HepG2 (cell line): ENCODE results near the gene POLA1. TPM values are rescaled to one million over a fixed set of nuclear protein-coding genes. Genes with fewer than 3 reads are reported as not detected.

ENCODE experiments used
- ATAC-seq: fragments of 200-7000 bp; cut with Tn5 transposase; 3 replicates; pipeline ENCODE4 v1.9.1; 2020; ENCODE audit warnings: mild to moderate bottlenecking, moderate library complexity
- BruUV-seq: library from RNA; stranded (reverse); fragments of 400-500 nt; replicated peaks from 2 replicates; lab custom pipeline; 2021; lab: Mats Ljungman, UMichigan
- CTCF ChIA-PET: fragments of 300-600 bp; formaldehyde crosslinking; extraction: SDS; loops from one replicate; lab custom pipeline; 2021; ENCODE audit warnings: low total read pairs, inconsistent platforms, low intra/inter-chr PET ratio; lab: Yijun Ruan, JAX
- POLR2A ChIA-PET: fragments of 350-600 bp; sonication (Branson Sonifier 250); formaldehyde crosslinking; loops from one replicate; lab custom pipeline; 2020; ENCODE audit warnings: antibody characterized with exemption, inconsistent platforms; lab: Yijun Ruan, JAX
- DNase-seq: peaks from one replicate; pipeline ENCODE4 v3.0.0-alpha.2; 2015; ENCODE audit warnings: low spot score
- FAIRE-seq: peaks from 3 replicates; lab custom pipeline; 2011; peaks lifted over from hg19 to GRCh38; lab: Jason Lieb, UNC
- H2AFZ ChIP-seq: one replicate; pipeline ENCODE4 v1.6.1; 2011; ENCODE audit warnings: low read length, inconsistent platforms
- H3K27ac ChIP-seq: fragments of 300-600 bp; 3 replicates; pipeline ENCODE4 v1.8.0; 2011; ENCODE audit warnings: mixed run types, mild to moderate bottlenecking, mixed read lengths, low read length, inconsistent platforms; ENCODE audit not compliant: insufficient read depth; ENCODE audit errors: extremely low read length
- H3K27me3 ChIP-seq, 2 experiments: fragments of 200-600 bp in 1 of 2; 2 replicates in 1 of 2; 3 replicates in 1 of 2; pipeline versions ENCODE4 v1.6.0 to v1.8.0; 2011; ENCODE audit warnings: low read length in 2 of 2, mild to moderate bottlenecking in 2 of 2, moderate library complexity in 2 of 2, inconsistent platforms in 1 of 2; ENCODE audit not compliant: insufficient read depth in 2 of 2, control insufficient read depth in 1 of 2
- H3K36me3 ChIP-seq, 2 experiments: fragments of 200-600 bp in 1 of 2; replicated peaks in 1 of 2; 2 replicates in 1 of 2; 3 replicates in 1 of 2; pipeline versions ENCODE4 v1.5.1 to v1.8.0; 2011; ENCODE audit warnings: low read length in 2 of 2, inconsistent platforms in 1 of 2; ENCODE audit not compliant: insufficient read depth in 2 of 2, control insufficient read depth in 1 of 2
- H3K4me1 ChIP-seq: 2 replicates; pipeline ENCODE4 v1.5.1; 2012; ENCODE audit warnings: low read length, inconsistent platforms; ENCODE audit not compliant: insufficient read depth
- H3K4me2 ChIP-seq: 2 replicates; pipeline ENCODE4 v1.6.0; 2011; ENCODE audit warnings: low read depth, low read length, inconsistent platforms
- H3K4me3 ChIP-seq, 3 experiments: fragments of 200-600 bp in 1 of 3; sonication (generic), shearing (Covaris generic) in 1 of 3; replicated peaks in 1 of 3; 2 replicates each; pipeline ENCODE4 v1.5.1; 2011 to 2016; ENCODE audit warnings: low read length in 3 of 3, inconsistent platforms in 2 of 3, low read depth in 2 of 3, mild to moderate bottlenecking in 2 of 3, control low read depth in 1 of 3, mixed read lengths in 1 of 3; ENCODE audit not compliant: insufficient read depth in 1 of 3
- H3K79me2 ChIP-seq: one replicate; pipeline ENCODE4 v1.6.1; 2011; ENCODE audit warnings: low read length, inconsistent platforms; ENCODE audit not compliant: insufficient read depth
- H3K9ac ChIP-seq: 2 replicates; pipeline ENCODE4 v1.6.0; 2011; ENCODE audit warnings: mild to moderate bottlenecking, low read depth, low read length, inconsistent platforms; ENCODE audit not compliant: insufficient read depth
- H3K9me3 ChIP-seq: 2 replicates; pipeline ENCODE4 v1.5.1; 2012; ENCODE audit warnings: mild to moderate bottlenecking, low read length
- H4K20me1 ChIP-seq: 2 replicates; pipeline ENCODE4 v1.6.0; 2011; ENCODE audit warnings: inconsistent platforms, mild to moderate bottlenecking, low read length, moderate library complexity; ENCODE audit not compliant: insufficient read depth
- AHR ChIP-seq: IDR thresholded peaks from 2 replicates; pipeline ENCODE4 v1.6.1; 2018; ENCODE audit warnings: missing genetic modification reagents, missing compliant biosample characterization
- ARID4A ChIP-seq: sonication (generic); formaldehyde crosslinking; IDR thresholded peaks from 2 replicates; pipeline ENCODE4 v1.5.0; 2020; ENCODE audit warnings: mild to moderate bottlenecking, missing genetic modification reagents, borderline replicate concordance
- BCL6 ChIP-seq: IDR thresholded peaks from 2 replicates; pipeline ENCODE4 v1.6.1; 2016; ENCODE audit warnings: missing genetic modification reagents, missing compliant biosample characterization
- E2F1 ChIP-seq: sonication (generic); formaldehyde crosslinking; IDR thresholded peaks from 2 replicates; pipeline ENCODE4 v1.5.0; 2020; ENCODE audit warnings: missing genetic modification reagents
- EP300 ChIP-seq, 3 experiments: sonication (generic) in 1 of 3; formaldehyde crosslinking in 1 of 3; IDR thresholded peaks; 2 replicates each; pipeline versions ENCODE4 v1.5.1 to v1.6.1; 2011 to 2020; ENCODE audit warnings: low read depth in 2 of 3, low read length in 2 of 3, borderline replicate concordance in 1 of 3, improper control_type of control experiment in 1 of 3, mild to moderate bottlenecking in 1 of 3, missing genetic modification reagents in 1 of 3, moderate library complexity in 1 of 3
- EZH2 ChIP-seq: conservative IDR thresholded peaks from 2 replicates; pipeline ENCODE4 v1.6.1; 2012; ENCODE audit warnings: mild to moderate bottlenecking, low read depth, low read length, moderate library complexity
- HES4 ChIP-seq: sonication (generic); formaldehyde crosslinking; IDR thresholded peaks from 2 replicates; pipeline ENCODE4 v1.9.0; 2021; ENCODE audit warnings: mild to moderate bottlenecking, missing genetic modification reagents, borderline replicate concordance
- HOXA7 ChIP-seq: sonication (generic); formaldehyde crosslinking; IDR thresholded peaks from 2 replicates; pipeline ENCODE4 v1.8.1; 2022; ENCODE audit warnings: mild to moderate bottlenecking, missing genetic modification reagents, moderate library complexity
- ISL2 ChIP-seq: sonication (generic); formaldehyde crosslinking; IDR thresholded peaks from 2 replicates; pipeline ENCODE4 v1.5.0; 2020; ENCODE audit warnings: missing genetic modification reagents
- MED1 ChIP-seq: sonication (generic); formaldehyde crosslinking; IDR thresholded peaks from 2 replicates; pipeline ENCODE4 v1.4.0; 2020; ENCODE audit warnings: missing genetic modification reagents
- NCOA2 ChIP-seq: sonication (generic); formaldehyde crosslinking; IDR thresholded peaks from 2 replicates; pipeline ENCODE4 v1.8.0; 2022; ENCODE audit warnings: inconsistent platforms
- RFXANK ChIP-seq: IDR thresholded peaks from 2 replicates; pipeline ENCODE4 v1.6.1; 2016
- SALL2 ChIP-seq: sonication (generic); formaldehyde crosslinking; IDR thresholded peaks from 2 replicates; pipeline ENCODE4 v1.8.1; 2023; ENCODE audit warnings: mild to moderate bottlenecking, missing genetic modification reagents, inconsistent platforms
- SMC3 ChIP-seq: IDR thresholded peaks from 2 replicates; pipeline ENCODE4 v1.6.1; 2011; ENCODE audit warnings: low read length, improper control_type of control experiment
- SOX6 ChIP-seq, 2 experiments: fragments of 450-650 bp in 1 of 2; sonication (generic) in 1 of 2; formaldehyde crosslinking in 1 of 2; IDR thresholded peaks; 2 replicates each; pipeline versions ENCODE4 v1.4.0 to v1.6.1; 2017 to 2020; ENCODE audit warnings: antibody characterized with exemption in 1 of 2, mild to moderate bottlenecking in 1 of 2, missing genetic modification reagents in 1 of 2
- ZBTB46 ChIP-seq: sonication (generic); formaldehyde crosslinking; IDR thresholded peaks from 2 replicates; pipeline ENCODE4 v1.4.0; 2020; ENCODE audit warnings: mild to moderate bottlenecking, missing genetic modification reagents, borderline replicate concordance
- WGBS: methylation state at CpG from one replicate; pipeline ENCODE4 v1.1.6; 2017; ENCODE audit warnings: low lambda C conversion rate; 5-methylcytosine and 5-hydroxymethylcytosine counted together
- in situ Hi-C: cut with HindIII; loops from 2 replicates; pipeline ENCODE4 v1.10.0; 2017; ENCODE audit warnings: low pct_unique_long_range_greater_than_20kb; ENCODE audit not compliant: extremely low pct_ligation_motif_present
- intact Hi-C: fragments of 100-400 bp; cut with micrococcal nuclease; formaldehyde crosslinking; loops from one replicate; pipeline ENCODE4 v1.10.0; 2022; ENCODE audit not compliant: unreplicated experiment
- polyA plus RNA-seq, 8 experiments: library from polyadenylated mRNA; depleted of rRNA in 3 of 8; stranded (reverse) in 7 of 8; unstranded in 1 of 8; fragments of >200 nt; fragmentation: Illumina TruSeq in 4 of 8; extraction: Trizol in 4 of 8; gene quantifications; 2 replicates each; pipeline versions ENCODE4 v1.2.1 to v1.2.3, GENCODE V29; 2011 to 2016; ENCODE audit warnings: low read depth in 4 of 8, missing spikeins in 1 of 8, mixed read lengths in 1 of 8; ENCODE audit not compliant: insufficient read depth in 1 of 8
- total RNA-seq, 5 experiments: library from RNA; depleted of rRNA; stranded (reverse); fragments of >200 nt; fragmentation: Illumina TruSeq; extraction: Trizol; gene quantifications; 2 replicates each; pipeline ENCODE4 v1.2.3, GENCODE V29; 2016; ENCODE audit warnings: low read depth in 1 of 5

POLA1 gene
- total and polyA plus RNA-seq, 2 of the 13 experiments (the other 11 are each of a cell fraction or from before 2014, with no cell fraction given), result 3.3 to 26.5 TPM

- no peak for TF ChIP-seq RFXANK (CRISPR knock-in tag)
- no peak for TF ChIP-seq EZH2
- TF ChIP-seq MED1 (CRISPR knock-in tag), result no peak
- no peak for TF ChIP-seq HES4 (CRISPR knock-in tag)
- no peak for TF ChIP-seq SMC3
Measured at GRCh38 chrX:24648495-24648894, 45.2 kb upstream of the POLA1 start (continued).

GRCh38 chrX:24651783-24652182, 41.9 kb upstream of the POLA1 start:
- Histone ChIP-seq H4K20me1 (no peaks in the 10 kb centered on the region), H2AFZ (no peak overlapping the region), H3K9ac (peak overlapping the region; percentile 29; the same call in 1 of the 2 replicates), H3K9me3 (no peaks in the 10 kb centered on the region), H3K4me2 (peak overlapping the region; percentile 45), H3K27me3 (no peaks in the 10 kb centered on the region), H3K4me1 (peaks cover 30% of the 10 kb centered on the region), H3K79me2 (no peaks in the 10 kb centered on the region), H3K27ac (peak overlapping the region; percentile 63), H3K4me3 (no peak overlapping the region; a peak in 1 of 6 replicates), H3K36me3 (no peaks in the 10 kb centered on the region)
- ATAC-seq (peak; percentile 90), FAIRE-seq (peak; percentile 97), DNase-seq (peak; percentile 68)
- BruUV-seq, result no TSS peak
- CTCF ChIA-PET, result no interaction called here
- POLR2A ChIA-PET, result interaction anchor here (0.9 kb wide), 1 partner anchor 21 kb away, joined by 3 read pairs; no protein-coding TSS in a partner anchor
- in situ Hi-C loops, result no loop called here
- intact Hi-C loops, result no loop called here
- WGBS, result 0% methylated on average over 2 of the region's 2 CpGs
- TF ChIP-seq ARID4A (no peak), SALL2 (CRISPR knock-in tag) (no peak), SOX6 (IDR thresholded peaks at IDR 0.05) (no peak), SOX6 (CRISPR knock-in tag; IDR thresholded peaks at IDR 0.05) (peak; percentile 56), AHR (CRISPR knock-in tag) (no peak), E2F1 (no peak), ZBTB46 (CRISPR knock-in tag) (no peak), MED1 (CRISPR knock-in tag) (0 out of 2 replicates have a peak, but pooled peaks have one; percentile 25), BCL6 (CRISPR knock-in tag) (0 out of 2 replicates have a peak, but pooled peaks have one; percentile 15), NCOA2 (CRISPR knock-in tag) (no peak), EP300 (IDR thresholded peaks at IDR 0.05; ENCODE audit: low read depth in 2 of 2, low read length in 2 of 2) (0 out of 4 replicates have a peak, but pooled peaks of 1 of the 2 experiments have one; percentile 13), EP300 (CRISPR knock-in tag; IDR thresholded peaks at IDR 0.05; ENCODE audit: borderline replicate concordance) (no peak), ISL2 (0 out of 2 replicates have a peak, but pooled peaks have one; percentile 25), HOXA7 (no peak)
